Stimulated activated CD4-positive, alpha-beta T cell treated with anti-CD3 and anti-CD28 coated beads, Interleukin-1b, Interleukin-23, amount 100 ng/mL, for 48 hours (primary cell): Measurements from ENCODE around the gene CFAP43.
"Not testable (repeated sequence)": the region's sequence is repeated elsewhere in the genome, so short reads cannot be mapped to it uniquely, and the experiment has no call there.

Experiments
- DNase-seq: peaks from one replicate; pipeline ENCODE4 v3.0.0-alpha.2; 2020

The CFAP43 gene

DNA sequence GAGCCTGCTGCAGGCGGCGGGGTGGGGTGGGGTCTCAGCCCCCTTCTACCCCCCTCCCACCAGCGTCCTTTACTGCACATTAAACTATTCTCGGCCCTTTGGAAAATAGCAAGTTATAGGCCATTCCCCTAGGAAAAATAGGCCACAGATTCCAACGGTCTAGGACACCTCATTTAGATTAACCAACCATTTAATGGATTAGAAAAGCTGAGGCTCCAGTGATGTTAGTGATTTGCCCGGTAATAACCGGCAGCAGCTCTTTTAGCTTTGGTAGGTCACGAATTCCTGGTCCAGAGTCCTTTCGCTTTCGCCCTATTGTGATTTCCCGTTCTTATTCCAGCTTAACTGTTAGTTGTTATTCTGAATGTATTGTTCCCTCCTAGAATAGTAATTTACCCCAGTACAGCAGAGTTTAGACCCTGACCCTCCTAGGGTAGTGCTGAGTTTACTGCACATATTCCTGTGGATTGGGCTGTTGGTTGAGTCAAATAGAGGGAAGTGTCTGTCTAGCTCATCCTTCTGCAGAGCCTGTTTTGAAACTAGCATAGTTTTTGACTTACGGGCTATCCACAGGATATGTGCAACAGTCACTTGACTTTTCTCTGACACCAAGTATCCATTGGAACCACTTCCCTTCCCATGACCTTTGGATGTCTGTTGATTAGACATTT is 23.3 kb upstream of the CFAP43 start:
- no peak for DNase-seq

DNA sequence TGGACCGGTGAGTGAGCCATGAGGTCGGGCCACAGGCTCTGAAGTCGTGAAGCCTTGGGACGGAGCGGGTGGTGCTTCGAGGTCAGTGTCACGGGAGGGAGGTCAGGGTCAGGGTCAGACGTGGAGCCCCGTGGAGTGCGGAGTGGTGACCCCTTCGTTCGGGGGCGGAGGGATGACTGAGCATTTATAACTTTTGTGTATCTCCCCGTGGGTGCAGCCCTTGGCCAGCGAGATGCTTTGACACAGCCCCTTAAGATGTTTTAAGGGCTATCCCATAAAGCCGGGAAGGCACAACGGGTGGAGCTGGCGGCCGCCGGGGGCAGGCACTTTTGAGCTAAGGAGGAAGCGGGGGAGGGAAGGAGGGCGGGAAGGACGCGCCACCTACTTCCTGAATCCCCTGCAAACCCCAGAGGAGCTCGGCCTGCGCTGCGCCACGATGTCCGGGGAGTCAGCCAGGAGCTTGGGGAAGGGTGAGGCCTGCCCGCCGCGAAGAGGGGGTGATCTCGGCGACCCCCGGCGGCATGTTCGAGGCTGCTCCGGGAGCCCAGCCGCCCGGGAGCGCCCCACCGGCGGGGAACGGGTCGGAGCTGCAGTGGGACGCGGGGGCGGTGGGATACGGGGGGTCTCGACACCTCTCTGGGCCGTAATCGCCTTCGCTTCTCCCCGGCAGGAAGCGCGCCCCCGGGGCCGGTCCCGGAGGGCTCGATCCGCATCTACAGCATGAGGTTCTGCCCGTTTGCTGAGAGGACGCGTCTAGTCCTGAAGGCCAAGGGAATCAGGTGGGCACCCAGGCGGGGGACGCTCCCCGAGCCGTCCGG is 22.5 kb upstream of the CFAP43 start, which contains the start of gene GSTO1:
TSS of gene GSTO1 (plus strand) at position 400 of the 818 bp plus-strand sequence. CDS start at position 437, 37 bp downstream.
- peak; percentile 57 for DNase-seq

DNA sequence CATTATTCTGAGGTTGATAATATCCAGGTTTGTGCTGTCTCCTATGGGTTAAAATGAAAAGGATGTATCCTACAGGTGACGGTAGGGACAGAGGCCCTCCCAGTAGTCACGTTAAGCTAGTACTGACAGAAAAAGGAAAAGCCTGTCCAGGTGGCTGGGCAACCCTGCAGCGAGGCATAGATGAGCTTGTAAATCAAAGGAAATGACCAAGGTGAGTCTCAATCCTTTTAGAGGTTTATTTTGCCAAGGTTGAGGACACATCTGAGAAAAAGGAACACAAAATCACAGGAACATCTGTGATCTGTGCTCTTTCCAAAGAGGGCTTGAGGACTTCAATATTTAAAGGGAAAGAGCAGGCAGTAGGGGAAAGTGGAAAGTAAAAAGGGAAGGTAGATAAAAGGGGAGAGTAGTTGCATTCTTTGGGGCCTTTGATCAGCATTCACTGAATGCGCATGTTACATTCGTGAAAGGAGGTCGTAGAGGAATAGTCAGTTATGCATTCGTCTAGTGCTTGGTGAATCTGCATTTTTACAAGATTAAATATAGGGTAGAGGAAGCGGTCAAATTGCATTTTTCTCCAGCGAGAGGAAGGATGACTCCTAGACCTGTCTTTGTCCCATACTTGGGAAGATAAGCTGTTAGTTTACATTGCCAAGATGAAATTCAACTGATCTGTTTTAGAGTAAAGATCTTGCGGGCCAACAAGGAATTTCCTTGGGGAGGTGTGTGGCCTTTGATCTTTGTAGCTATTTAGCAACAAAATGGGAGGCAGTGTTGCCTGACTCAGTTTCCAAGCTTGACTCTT is 21.6 kb upstream of the CFAP43 start:
- no peak for DNase-seq

DNA sequence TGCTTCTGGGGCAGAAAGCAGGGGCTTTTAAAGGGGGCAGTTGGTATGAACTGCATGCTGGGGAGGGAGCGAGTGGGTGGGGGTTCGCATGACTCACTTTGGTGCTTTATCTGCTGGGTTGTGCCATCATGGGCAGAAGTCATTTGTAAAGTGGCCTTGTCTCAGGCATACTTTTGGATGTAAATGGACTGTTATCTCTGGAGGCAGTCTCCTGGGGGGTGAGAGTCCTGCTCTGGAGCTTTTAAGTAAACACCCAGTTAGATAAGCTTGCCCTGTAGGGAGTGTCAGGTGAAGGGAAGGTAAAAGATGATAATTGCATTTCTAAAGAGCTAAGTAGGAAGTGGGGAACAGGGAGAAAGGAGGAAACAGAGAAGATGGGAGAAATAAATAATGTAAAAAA is 20.9 kb upstream of the CFAP43 start:
- DNase-seq: no peak

DNA sequence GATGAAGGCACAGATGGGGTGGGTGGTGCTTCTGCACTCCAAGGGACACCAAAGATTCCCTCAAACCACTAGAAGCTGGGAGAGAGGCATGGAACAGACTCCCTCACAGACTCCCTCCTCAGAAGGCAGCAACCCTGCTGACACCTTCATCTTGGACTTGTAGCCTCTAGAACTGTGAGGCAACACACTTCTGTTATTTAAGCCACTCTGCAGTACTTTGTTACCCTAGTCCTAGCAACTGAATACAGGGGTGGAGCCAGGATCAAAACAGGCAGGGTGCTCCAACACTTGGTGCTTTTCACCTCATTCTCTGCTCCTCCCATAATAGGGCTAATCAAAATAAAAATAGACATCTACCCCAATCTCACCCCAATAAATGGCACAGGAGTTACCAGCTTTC is 20.2 kb upstream of the CFAP43 start:
- no peak for DNase-seq

DNA sequence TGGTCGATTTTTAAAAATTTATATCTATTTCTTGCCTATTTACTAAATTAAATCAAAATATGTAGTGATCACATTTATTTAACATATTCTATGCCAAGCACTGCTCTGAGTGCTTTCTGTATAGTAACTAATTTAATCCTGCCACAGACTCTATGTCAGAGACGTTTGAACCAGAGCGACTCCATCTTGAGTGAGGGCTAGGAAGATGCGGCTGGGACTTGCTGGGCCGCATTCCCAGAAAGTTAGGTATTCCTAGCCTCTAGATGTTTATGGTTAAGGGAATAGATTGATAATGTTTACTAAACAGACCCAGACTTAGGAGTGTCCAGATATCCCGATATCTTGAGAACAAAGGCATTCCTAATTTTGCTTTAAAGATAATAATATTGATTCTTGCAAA is 19.3 kb upstream of the CFAP43 start:
- no peak for DNase-seq

DNA sequence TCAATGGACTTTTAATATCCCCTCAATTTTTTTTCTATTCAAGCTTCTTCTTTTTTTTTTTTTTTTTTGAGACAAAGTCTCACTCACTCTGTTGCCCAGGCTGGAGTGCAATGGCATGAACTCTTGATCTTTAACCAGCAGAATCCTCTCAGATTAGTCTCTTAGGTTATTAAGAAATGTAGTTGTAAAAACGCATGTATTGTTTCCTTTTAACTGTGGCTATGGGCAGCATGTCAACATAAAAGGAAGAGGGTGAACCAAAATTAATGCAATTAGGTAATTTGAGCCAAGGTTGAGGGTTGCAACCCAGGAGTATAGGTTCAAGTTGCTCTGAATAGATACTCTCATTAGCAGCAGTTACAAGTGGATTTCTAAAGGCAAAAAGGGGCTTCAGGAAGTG is 18.2 kb upstream of the CFAP43 start:
- DNase-seq: no peak

DNA sequence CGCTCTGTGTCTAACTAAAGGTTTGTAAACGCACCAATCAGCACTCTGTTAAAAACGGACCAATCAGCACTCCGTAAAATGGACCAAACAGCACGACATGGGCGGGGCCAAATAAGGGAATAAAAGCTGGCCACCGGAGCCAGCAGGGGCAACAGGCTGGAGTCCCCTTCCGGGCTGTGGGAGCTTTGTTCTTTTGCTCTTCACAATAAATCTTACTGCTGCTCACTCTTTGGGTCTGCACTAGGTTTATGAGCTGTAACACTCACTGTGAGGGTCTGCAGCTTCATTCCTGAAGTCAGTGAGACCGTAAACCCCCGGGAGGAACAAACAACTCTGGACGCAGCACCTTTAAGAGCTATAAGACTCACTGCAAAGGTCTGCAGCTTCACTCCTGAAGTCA is 16.8 kb upstream of the CFAP43 start:
- DNase-seq: not testable (repeated sequence)

DNA sequence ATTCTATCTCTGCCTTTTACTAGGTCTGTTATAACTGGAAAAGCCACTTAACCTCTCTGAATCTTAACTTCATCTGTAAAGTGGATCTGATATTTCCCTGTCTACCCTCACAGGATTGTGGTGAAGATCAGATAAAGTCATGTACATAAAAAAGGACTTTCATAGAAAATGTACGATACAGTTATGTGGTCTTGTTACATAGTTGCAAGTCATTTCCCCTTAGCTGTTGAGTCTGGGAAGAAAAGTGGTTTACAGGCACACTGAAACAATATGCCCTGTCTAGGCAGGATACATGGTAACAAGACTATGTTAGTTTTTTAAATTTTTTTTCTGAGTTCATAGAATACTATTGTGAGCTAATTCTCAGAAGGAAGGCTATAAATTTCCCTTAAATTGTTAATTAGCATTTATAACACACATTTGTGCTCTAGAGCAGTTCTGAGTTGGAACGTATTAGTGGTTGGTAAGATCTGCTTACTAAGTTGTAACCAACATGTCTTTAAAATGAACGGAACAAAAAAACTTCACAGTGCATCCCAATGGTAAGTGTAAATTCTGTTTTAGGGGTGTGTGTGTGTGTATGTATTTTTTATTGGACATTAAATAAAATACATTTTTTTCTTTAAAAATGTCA is 15.5 kb upstream of the CFAP43 start:
- no peak for DNase-seq

DNA sequence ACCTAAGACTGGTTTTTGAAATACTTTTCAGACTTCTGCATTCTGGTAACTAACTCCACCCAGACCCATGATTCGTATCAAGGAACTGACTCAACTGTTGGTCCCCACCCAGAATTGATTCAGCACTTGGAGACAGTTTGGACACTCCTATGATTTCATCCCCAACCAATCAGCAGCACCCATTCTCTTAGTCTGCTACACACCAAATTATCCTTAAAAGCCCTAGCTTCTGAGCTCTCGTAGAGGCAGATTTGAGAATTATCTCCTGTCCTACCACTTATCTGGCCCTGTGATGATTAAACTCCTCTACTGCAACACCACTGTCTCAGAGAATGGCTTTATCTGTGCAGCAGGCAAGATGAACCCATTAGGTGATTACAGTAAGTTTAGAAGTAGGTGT is 14.8 kb upstream of the CFAP43 start:
- peak; percentile 38 for DNase-seq

DNA sequence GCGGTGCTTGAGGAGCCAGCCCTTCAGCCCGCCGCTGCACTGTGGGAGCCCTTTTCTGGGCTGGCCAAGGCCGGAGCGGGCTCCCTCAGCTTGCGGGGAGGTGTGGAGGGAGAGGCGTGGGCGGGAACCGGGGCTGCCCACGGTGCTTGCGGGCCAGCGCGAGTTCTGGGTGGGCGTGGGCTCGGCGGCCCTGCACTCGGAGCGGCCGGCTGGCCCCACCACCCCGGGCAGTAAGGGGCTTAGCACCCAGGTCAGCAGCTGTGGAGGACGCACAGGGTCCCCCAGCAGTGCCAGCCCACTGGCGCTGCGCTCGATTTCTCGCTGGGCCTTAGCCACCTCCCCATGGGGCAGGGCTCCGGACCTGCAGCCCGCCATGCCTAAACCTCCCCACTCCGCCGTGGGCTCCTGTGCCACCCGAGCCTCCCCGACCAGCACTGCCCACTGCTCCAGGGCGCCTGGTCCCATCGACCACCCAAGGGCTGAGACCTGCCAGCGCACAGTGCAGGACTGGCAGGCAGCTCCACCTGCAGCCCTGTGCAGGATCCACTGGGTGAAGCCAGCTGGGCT is 13.0 kb upstream of the CFAP43 start:
- no peak for DNase-seq

DNA sequence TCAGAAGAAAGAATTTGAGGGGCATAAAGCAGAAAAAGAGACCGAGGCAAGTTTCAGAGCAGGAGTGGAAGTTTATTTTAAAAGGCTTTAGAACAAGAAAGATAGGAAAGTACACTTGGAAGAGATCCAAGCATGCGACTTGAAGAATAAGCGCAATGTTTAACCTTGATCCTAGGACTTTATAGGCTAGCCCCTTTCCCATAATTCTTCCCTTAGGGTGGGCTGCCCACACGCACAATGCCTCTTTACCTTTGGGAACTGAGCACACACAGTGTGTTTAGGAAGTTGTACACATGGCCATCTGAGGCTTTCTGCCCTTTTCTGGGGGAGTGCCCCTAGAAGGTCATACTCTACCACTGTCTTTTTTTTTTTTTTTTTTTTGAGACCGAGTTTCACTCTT is 11.3 kb upstream of the CFAP43 start:
- no peak for DNase-seq

DNA sequence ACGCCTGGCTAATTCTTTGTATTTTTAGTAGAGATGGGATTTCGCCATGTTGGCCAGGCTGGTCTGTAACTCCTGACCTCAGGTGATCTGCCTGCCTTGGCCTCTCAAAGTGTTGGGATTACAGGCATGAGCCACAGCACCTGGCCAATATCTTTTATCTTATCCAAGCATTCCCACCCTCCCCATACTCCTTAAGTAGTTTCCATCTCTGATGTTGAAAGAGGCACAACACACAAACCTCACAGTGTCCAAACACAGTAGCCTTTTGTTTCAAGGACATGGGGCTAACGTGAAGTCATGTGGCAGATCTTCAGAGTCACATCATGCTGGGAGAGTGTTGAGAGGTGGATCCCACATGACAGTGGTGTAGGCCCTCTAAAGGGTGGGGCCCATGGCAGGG is 10.8 kb upstream of the CFAP43 start:
- DNase-seq: not testable (repeated sequence)

DNA sequence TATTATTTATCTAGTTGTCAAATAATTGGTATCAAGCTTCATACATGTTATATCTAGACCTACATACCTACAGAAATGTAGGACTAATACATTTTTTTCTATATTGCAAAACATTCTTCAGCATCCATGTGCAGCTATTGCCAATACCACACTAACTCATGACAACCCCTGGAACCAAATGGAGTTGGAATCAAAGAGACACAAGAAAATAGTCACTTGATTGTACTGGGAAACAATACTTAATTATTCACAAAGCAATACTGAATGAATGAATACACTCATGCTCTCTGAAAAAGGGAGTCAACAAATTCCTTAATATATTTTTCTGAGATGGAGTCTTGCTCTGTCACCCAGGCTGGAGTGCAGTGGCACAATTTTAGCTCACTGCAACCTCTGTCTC is 10.4 kb upstream of the CFAP43 start:
- DNase-seq: no peak

DNA sequence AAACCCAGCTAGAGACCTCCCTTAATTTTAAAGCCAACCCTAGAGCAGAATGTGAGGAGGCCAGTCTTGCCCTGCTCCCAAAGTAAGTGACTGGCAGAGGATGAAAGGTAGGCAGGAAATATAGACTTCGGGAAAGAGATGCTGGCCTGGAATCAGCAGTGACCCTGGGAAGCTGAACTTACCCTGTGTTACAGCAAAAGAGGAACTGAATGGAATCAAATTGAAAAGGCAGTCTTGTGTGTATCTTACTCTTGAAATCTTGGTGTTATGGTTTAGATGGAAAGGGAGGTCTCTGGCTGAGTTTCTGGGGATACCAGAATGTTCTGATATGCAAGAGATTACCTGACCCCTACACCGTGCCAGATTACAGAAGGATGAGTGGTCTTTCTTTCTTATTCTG is 7.9 kb upstream of the CFAP43 start:
- DNase-seq: no peak

DNA sequence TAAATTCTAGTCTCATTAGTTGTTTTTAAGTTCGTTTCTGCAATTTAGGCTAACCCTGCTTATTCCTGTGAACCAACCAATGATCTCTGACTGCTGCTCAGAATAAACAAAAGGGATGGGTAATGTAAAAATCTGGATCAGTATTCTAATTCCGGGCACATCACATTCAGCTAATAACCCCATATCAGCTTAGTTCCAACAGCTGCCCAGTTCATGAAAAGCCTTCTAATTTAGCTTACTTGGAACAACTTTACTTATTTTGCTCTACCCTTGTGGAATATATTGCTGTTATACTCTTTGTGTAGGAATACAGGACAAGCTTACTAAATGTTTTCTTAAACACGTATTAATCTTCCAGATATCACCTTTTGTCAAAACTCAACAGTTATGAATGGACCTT is 3.6 kb upstream of the CFAP43 start:
- no peak for DNase-seq

DNA sequence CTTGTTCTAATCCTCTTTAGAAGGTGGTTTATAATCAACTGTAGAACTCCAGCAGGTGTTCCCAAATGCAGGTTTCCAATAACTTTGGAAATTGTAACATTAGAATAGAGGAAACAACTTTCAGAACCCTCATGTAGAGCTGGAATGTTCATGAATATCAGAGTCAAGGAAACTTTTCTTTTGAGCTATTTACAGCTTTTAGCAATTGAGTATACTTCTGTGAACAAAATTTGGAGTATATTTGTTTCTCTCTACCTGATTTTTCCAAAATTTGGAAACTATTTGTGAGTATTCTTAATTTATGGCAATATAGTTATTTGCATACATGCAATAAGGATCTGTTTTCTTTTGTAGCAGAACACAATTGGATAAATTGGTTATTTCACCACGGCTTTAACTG is 2.8 kb upstream of the CFAP43 start:
- DNase-seq: no peak

DNA sequence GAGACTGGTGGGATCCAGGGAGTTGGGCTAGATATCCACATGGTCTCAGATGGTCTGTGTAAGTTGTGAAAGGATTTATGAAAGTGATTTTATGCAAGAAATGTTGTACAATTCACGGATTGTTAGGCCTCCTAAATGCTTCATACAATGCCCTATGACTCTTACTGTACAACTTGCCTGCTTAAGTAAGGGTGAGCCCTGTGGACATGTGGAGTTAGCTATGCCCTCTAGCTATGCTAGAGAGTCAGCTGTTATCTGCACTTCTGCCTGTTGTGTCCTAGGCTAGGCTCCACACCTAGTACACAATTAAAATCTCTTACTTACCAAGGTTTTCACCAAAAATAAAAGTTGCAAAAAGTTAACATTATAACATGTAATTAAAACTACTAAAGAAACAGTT is 1.7 kb upstream of the CFAP43 start:
- no peak for DNase-seq

DNA sequence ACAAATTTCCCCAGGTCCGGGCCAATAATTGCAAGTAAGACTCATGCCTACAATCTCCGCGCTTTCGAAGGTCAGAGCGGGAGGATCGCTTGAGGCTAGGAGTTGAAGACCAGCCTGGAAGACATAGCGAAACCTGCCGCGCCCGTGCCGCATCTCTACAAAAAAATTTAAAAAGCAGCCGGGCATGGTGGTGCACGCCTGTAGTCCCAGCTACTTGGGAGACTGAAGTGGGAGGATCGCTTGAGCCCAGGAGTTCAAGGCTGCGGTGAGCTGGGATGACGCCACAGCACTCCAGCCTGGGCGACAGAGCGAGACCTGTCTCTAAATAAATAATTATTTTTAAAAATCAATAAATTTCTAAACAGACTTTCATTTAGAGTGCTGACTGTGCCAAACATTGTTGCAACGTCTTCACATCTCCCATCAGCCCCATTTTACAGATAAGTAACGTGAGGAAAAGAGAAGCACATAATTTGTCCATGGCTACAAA is 494 bp upstream of the CFAP43 start:
- DNase-seq: peak; percentile 12

DNA sequence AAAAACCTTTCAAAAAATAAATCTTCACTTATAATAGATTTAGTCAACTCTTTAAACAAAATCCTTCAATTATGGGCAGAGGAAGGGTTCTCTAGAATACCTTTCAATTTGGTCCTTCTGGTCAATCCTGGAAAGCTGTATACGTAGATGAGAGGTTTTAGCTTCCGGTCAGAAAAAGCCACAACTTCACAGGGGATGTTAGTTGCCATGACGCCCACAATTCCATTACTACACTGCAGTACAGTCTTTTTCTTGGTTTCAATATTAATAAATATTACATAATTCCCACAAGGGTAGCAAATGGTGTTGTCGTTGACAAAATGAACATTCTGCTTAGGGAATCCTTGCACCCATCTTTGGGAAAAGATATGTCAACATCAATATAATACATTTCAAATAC is 1.7 kb downstream of the CFAP43 start:
- DNase-seq: no peak

DNA sequence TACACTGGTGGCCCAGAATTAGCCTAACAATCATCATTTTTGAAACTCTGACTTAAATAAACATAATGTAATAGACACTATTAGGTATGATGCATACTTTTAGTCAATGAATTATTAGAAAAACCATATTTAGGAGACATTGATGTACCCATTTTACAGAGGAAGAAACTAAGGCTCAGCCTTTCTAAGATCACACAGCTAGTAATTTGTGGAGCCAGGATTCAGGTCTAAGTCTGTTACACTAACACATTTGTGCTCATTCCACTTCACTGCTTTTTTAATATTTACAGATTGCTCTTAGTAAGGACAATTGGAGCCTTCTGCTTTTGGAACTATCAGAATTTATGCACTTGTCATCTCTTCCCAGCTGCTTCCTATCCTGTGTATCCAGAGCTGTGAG is 8.9 kb downstream of the CFAP43 start:
- no peak for DNase-seq

DNA sequence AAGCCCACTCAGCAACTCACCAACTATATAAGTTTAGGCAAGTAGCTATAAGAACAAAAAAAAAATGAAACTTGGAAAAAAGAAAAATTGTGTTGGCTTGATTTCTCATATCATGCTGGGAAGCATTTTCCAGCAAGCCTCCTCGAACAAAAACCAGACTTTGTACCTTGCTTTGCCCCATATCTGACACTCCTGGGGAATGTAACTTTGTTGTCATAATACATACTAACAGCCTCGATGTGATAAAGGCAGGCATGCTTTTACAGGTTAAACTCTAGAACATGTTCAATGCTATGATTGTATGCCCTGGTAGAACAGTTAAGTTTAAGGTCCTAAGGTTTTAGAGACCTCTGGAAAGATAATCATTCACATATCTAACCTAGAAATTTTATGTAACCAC is 11.6 kb downstream of the CFAP43 start:
- DNase-seq: no peak

DNA sequence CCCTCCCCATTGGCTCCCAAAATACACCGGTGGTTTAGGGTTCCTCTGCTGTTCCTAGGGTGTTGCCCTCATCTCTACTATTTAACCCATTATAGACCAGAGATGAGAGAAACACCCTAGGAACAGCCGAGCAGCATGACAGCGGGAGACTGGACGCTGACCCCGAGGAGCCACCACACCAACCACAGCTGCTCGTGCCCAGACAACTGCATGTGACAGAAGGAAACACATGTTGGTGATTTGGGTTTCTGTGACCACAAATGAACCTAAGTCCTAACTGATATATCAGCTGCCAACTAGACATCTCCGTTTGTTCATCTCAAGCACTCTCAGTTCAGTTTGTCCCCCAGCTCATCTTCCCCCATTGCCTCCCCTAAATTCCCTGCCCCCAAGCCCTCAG is 13.4 kb downstream of the CFAP43 start:
- no peak for DNase-seq
